Endodermal cell (in vitro differentiated cells): Measurements from ENCODE around the gene DISP1. TPM values are rescaled to one million over a fixed set of nuclear protein-coding genes. Genes with fewer than 3 reads are reported as not detected.
A peak's percentile ranks its signal among the peaks of the same experiment; 100 is the strongest.

ENCODE experiments used
- DNase-seq: peaks from one replicate; pipeline ENCODE4 v3.0.0-alpha.2; 2017
- H3K27ac ChIP-seq: 2 replicates; pipeline ENCODE4 v1.5.1; 2013; ENCODE audit warnings: mild to moderate bottlenecking, low read depth, low read length, moderate library complexity
- H3K27me3 ChIP-seq: 2 replicates; pipeline ENCODE4 v1.6.1; 2013; ENCODE audit warnings: mild to moderate bottlenecking, low read length, moderate library complexity; ENCODE audit not compliant: insufficient read depth, control insufficient read depth, poor library complexity, severe bottlenecking
- H3K36me3 ChIP-seq: 2 replicates; pipeline ENCODE4 v1.7.0; 2013; ENCODE audit warnings: mild to moderate bottlenecking, low read length, moderate library complexity; ENCODE audit not compliant: control insufficient read depth, insufficient read depth
- H3K4me1 ChIP-seq: one replicate; pipeline ENCODE4 v1.7.0; 2013; ENCODE audit warnings: low read length; ENCODE audit not compliant: control insufficient read depth, insufficient read depth
- H3K4me3 ChIP-seq: 2 replicates; pipeline ENCODE4 v1.5.1; 2013; ENCODE audit warnings: mild to moderate bottlenecking, low read length, moderate library complexity
- H3K9ac ChIP-seq: 2 replicates; pipeline ENCODE4 v1.6.1; 2013; ENCODE audit warnings: mild to moderate bottlenecking, low read length, moderate library complexity; ENCODE audit not compliant: poor library complexity, severe bottlenecking; ENCODE audit errors: extremely low read depth
- H3K9me3 ChIP-seq: 2 replicates; pipeline ENCODE4 v1.6.1; 2013; ENCODE audit warnings: mild to moderate bottlenecking, low read length, moderate library complexity; ENCODE audit not compliant: control insufficient read depth
- H3K27ac Mint-ChIP-seq: 2 replicates; pipeline ENCODE4 v1.8.0; 2020; ENCODE audit warnings: mixed read lengths
- H3K27me3 Mint-ChIP-seq: 2 replicates; pipeline ENCODE4 v1.8.0; 2021; ENCODE audit warnings: mild to moderate bottlenecking, mixed read lengths; ENCODE audit not compliant: insufficient read depth
- H3K36me3 Mint-ChIP-seq: 2 replicates; pipeline ENCODE4 v1.8.0; 2020; ENCODE audit warnings: low read depth, mixed read lengths
- H3K4me1 Mint-ChIP-seq: 2 replicates; pipeline ENCODE4 v1.8.0; 2020; ENCODE audit warnings: mixed read lengths
- H3K4me3 Mint-ChIP-seq: 2 replicates; pipeline ENCODE4 v1.8.0; 2020; ENCODE audit warnings: mild to moderate bottlenecking, moderate library complexity, mixed read lengths
- H3K9me3 Mint-ChIP-seq: 2 replicates; pipeline ENCODE4 v1.8.0; 2020; ENCODE audit warnings: mild to moderate bottlenecking, mixed read lengths
- CTCF ChIP-seq: fragments of 200-600 bp; sonication (generic); conservative IDR thresholded peaks from 2 replicates; pipeline ENCODE4 v1.5.0; 2021; ENCODE audit warnings: antibody characterized with exemption, mild to moderate bottlenecking
- WGBS, 2 experiments: methylation state at CpG; one replicate each; pipeline versions ENCODE4 v1.1.5 to v1.1.7; 2013; ENCODE audit warnings: missing lambda C conversion rate in 2 of 2, mixed read lengths in 1 of 2; ENCODE audit not compliant: insufficient coverage in 1 of 2, insufficient read length in 1 of 2; 5-methylcytosine and 5-hydroxymethylcytosine counted together
- total RNA-seq, 2 donors: library from RNA; stranded (reverse); fragmentation: NEBNext Ultra II Directional in 1 of 2; extraction: Animal tissue kit (Norgen Biotek cat#: 25700) in 1 of 2; gene quantifications; 2 replicates in 1 of 2; 3 replicates in 1 of 2; pipeline ENCODE4 v1.2.1, GENCODE V29; 2021

The DISP1 gene
- total RNA-seq, 2 donors from 2014 or later, result 6.1 to 7.5 TPM

- Mint-ChIP-seq H3K9me3 (no peaks in the 10 kb centered on the region), H3K27me3 (peaks cover 8% of the 10 kb centered on the region), H3K27ac (no peak overlapping the region), H3K36me3 (no peaks in the 10 kb centered on the region), H3K4me1 (peaks cover 16% of the 10 kb centered on the region), H3K4me3 (no peak overlapping the region)
- no peak overlapping the region for H3K4me3 ChIP-seq
- DNase-seq, result no peak
- H3K9ac ChIP-seq, result no peak overlapping the region
- no peaks in the 10 kb centered on the region for H3K36me3 ChIP-seq
- H3K27ac ChIP-seq, result no peak overlapping the region
- H3K9me3 ChIP-seq, result no peaks in the 10 kb centered on the region
- WGBS, 2 experiments, result 93% methylated on average over 4 of the region's 4 CpGs; no CpG with 5 or more reads in 1 of the 2 experiments
- H3K4me1 ChIP-seq, result peaks cover 9% of the 10 kb centered on the region
- TF ChIP-seq CTCF, result no peak
- no peaks in the 10 kb centered on the region for H3K27me3 ChIP-seq
Measured at GRCh38 chr1:222801067-222801466, 13.8 kb upstream of the DISP1 start.

GRCh38 chr1:222811671-222812070 lies 3.2 kb upstream of the DISP1 start:
- no peak overlapping the region for H3K27ac Mint-ChIP-seq
- TF ChIP-seq CTCF, result no peak
- WGBS, 2 experiments, result 87 to 89% methylated on average over 4 of the region's 4 CpGs
- Histone ChIP-seq H3K27me3 (peaks cover 9% of the 10 kb centered on the region), H3K9me3 (no peaks in the 10 kb centered on the region), H3K9ac (no peak overlapping the region), H3K36me3 (no peaks in the 10 kb centered on the region), H3K27ac (no peak overlapping the region), H3K4me3 (no peak overlapping the region), H3K4me1 (no peaks in the 10 kb centered on the region)
- peaks cover 9% of the 10 kb centered on the region for H3K4me1 Mint-ChIP-seq
- DNase-seq, result no peak
- peaks cover 13% of the 10 kb centered on the region for H3K27me3 Mint-ChIP-seq
- no peaks in the 10 kb centered on the region for H3K36me3 Mint-ChIP-seq
- H3K9me3 Mint-ChIP-seq, result no peaks in the 10 kb centered on the region
- H3K4me3 Mint-ChIP-seq, result no peak overlapping the region

- H3K4me1 Mint-ChIP-seq, result peaks cover 10% of the 10 kb centered on the region
- no peaks in the 10 kb centered on the region for H3K9me3 Mint-ChIP-seq
- DNase-seq, result no peak
- no peak for TF ChIP-seq CTCF
- H3K9me3 ChIP-seq, result no peaks in the 10 kb centered on the region
- no peak overlapping the region for H3K9ac ChIP-seq
- peak overlapping the region; percentile 97 for H3K4me3 ChIP-seq
- peaks cover 9% of the 10 kb centered on the region for H3K27me3 ChIP-seq
- no peak overlapping the region for H3K27ac ChIP-seq
- no peaks in the 10 kb centered on the region for H3K36me3 Mint-ChIP-seq
- H3K4me3 Mint-ChIP-seq, result peak overlapping the region; percentile 89
- H3K36me3 ChIP-seq, result no peaks in the 10 kb centered on the region
- H3K27ac Mint-ChIP-seq, result no peak overlapping the region
- peaks cover 13% of the 10 kb centered on the region for H3K27me3 Mint-ChIP-seq
- H3K4me1 ChIP-seq, result no peaks in the 10 kb centered on the region
- 83 to 88% methylated on average over 14 of the region's 14 CpGs for WGBS, 2 experiments
Measured at GRCh38 chr1:222813866-222814535, 838 bp upstream of the DISP1 start.
